Measurements from ENCODE around the gene AGBL5. TPM values are rescaled to one million over a fixed set of nuclear protein-coding genes. Genes with fewer than 3 reads are reported as not detected.
A peak's percentile ranks its signal among the peaks of the same experiment; 100 is the strongest.

Gene AGBL5
- total and polyA plus RNA-seq, 2 of the 13 experiments (the other 11 are each of a cell fraction or from before 2014, with no cell fraction given), result 55.9 to 73.3 TPM

DNA sequence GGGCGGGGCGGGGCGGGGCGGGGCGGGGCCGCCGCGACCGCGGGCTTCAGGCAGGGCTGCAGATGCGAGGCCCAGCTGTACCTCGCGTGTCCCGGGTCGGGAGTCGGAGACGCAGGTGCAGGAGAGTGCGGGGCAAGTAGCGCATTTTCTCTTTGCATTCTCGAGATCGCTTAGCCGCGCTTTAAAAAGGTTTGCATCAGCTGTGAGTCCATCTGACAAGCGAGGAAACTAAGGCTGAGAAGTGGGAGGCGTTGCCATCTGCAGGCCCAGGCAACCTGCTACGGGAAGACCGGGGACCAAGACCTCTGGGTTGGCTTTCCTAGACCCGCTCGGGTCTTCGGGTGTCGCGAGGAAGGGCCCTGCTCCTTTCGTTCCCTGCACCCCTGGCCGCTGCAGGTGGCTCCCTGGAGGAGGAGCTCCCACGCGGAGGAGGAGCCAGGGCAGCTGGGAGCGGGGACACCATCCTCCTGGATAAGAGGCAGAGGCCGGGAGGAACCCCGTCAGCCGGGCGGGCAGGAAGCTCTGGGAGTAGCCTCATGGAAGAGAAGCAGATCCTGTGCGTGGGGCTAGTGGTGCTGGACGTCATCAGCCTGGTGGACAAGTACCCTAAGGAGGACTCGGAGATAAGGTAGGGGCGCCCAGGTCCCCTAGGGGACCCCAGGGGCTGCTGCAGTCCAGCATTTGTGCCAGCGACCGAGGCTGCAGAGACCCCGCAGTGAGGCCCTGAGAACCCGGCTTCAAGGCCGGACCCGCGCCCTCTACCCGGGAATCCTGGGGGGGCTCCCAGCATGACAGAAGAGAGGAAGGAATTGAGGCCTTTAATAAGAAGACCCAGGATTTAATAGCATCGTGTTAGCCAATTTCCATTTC, 35.5 kb downstream of the AGBL5 start, which contains the start of gene KHK (continued):
- TF ChIP-seq, protein P1, sequence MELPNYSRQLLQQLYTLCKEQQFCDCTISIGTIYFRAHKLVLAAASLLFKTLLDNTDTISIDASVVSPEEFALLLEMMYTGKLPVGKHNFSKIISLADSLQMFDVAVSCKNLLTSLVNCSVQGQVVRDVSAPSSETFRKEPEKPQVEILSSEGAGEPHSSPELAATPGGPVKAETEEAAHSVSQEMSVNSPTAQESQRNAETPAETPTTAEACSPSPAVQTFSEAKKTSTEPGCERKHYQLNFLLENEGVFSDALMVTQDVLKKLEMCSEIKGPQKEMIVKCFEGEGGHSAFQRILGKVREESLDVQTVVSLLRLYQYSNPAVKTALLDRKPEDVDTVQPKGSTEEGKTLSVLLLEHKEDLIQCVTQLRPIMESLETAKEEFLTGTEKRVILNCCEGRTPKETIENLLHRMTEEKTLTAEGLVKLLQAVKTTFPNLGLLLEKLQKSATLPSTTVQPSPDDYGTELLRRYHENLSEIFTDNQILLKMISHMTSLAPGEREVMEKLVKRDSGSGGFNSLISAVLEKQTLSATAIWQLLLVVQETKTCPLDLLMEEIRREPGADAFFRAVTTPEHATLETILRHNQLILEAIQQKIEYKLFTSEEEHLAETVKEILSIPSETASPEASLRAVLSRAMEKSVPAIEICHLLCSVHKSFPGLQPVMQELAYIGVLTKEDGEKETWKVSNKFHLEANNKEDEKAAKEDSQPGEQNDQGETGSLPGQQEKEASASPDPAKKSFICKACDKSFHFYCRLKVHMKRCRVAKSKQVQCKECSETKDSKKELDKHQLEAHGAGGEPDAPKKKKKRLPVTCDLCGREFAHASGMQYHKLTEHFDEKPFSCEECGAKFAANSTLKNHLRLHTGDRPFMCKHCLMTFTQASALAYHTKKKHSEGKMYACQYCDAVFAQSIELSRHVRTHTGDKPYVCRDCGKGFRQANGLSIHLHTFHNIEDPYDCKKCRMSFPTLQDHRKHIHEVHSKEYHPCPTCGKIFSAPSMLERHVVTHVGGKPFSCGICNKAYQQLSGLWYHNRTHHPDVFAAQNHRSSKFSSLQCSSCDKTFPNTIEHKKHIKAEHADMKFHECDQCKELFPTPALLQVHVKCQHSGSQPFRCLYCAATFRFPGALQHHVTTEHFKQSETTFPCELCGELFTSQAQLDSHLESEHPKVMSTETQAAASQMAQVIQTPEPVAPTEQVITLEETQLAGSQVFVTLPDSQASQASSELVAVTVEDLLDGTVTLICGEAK (IDR thresholded peaks at IDR 0.05), result no peak
- TF ChIP-seq, protein P1 (CRISPR knock-in tag; IDR thresholded peaks at IDR 0.05), result no peak; the same call in 1 of the 2 replicates
- TF ChIP-seq HMG20B (CRISPR knock-in tag; conservative IDR thresholded peaks at IDR 0.05), result no peak
- TF ChIP-seq ZNF776 (CRISPR knock-in tag; IDR thresholded peaks at IDR 0.05), result no peak
- TF ChIP-seq, protein P2, sequence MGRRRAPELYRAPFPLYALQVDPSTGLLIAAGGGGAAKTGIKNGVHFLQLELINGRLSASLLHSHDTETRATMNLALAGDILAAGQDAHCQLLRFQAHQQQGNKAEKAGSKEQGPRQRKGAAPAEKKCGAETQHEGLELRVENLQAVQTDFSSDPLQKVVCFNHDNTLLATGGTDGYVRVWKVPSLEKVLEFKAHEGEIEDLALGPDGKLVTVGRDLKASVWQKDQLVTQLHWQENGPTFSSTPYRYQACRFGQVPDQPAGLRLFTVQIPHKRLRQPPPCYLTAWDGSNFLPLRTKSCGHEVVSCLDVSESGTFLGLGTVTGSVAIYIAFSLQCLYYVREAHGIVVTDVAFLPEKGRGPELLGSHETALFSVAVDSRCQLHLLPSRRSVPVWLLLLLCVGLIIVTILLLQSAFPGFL (CRISPR knock-in tag; IDR thresholded peaks at IDR 0.05), result no peak
- peak; percentile 95 for TF ChIP-seq HIVEP1 (CRISPR knock-in tag; IDR thresholded peaks at IDR 0.05)
- TF ChIP-seq, protein P3, sequence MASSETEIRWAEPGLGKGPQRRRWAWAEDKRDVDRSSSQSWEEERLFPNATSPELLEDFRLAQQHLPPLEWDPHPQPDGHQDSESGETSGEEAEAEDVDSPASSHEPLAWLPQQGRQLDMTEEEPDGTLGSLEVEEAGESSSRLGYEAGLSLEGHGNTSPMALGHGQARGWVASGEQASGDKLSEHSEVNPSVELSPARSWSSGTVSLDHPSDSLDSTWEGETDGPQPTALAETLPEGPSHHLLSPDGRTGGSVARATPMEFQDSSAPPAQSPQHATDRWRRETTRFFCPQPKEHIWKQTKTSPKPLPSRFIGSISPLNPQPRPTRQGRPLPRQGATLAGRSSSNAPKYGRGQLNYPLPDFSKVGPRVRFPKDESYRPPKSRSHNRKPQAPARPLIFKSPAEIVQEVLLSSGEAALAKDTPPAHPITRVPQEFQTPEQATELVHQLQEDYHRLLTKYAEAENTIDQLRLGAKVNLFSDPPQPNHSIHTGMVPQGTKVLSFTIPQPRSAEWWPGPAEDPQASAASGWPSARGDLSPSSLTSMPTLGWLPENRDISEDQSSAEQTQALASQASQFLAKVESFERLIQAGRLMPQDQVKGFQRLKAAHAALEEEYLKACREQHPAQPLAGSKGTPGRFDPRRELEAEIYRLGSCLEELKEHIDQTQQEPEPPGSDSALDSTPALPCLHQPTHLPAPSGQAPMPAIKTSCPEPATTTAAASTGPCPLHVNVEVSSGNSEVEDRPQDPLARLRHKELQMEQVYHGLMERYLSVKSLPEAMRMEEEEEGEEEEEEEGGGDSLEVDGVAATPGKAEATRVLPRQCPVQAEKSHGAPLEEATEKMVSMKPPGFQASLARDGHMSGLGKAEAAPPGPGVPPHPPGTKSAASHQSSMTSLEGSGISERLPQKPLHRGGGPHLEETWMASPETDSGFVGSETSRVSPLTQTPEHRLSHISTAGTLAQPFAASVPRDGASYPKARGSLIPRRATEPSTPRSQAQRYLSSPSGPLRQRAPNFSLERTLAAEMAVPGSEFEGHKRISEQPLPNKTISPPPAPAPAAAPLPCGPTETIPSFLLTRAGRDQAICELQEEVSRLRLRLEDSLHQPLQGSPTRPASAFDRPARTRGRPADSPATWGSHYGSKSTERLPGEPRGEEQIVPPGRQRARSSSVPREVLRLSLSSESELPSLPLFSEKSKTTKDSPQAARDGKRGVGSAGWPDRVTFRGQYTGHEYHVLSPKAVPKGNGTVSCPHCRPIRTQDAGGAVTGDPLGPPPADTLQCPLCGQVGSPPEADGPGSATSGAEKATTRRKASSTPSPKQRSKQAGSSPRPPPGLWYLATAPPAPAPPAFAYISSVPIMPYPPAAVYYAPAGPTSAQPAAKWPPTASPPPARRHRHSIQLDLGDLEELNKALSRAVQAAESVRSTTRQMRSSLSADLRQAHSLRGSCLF (CRISPR knock-in tag; IDR thresholded peaks at IDR 0.05; ENCODE audit: borderline replicate concordance), result no peak
- no peak for TF ChIP-seq ZMYM4 (CRISPR knock-in tag; IDR thresholded peaks at IDR 0.05)
- no peak for TF ChIP-seq HHEX (CRISPR knock-in tag; IDR thresholded peaks at IDR 0.05)
- no peak for TF ChIP-seq CC2D1A (CRISPR knock-in tag; IDR thresholded peaks at IDR 0.05)
- no peak; the same call in 1 of the 2 replicates for TF ChIP-seq FOXM1 (CRISPR knock-in tag; IDR thresholded peaks at IDR 0.05)
- TF ChIP-seq, protein P4, sequence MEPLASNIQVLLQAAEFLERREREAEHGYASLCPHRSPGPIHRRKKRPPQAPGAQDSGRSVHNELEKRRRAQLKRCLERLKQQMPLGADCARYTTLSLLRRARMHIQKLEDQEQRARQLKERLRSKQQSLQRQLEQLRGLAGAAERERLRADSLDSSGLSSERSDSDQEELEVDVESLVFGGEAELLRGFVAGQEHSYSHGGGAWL (CRISPR knock-in tag; IDR thresholded peaks at IDR 0.05), result peak; percentile 81; the same call in 1 of the 2 replicates
- TF ChIP-seq, protein P5, sequence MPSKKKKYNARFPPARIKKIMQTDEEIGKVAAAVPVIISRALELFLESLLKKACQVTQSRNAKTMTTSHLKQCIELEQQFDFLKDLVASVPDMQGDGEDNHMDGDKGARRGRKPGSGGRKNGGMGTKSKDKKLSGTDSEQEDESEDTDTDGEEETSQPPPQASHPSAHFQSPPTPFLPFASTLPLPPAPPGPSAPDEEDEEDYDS (CRISPR knock-in tag; IDR thresholded peaks at IDR 0.05), result peak; percentile 93

Data from HepG2 (cell line).